Endothelial cell (in vitro differentiated cells): ENCODE results near the gene MMP2. TPM values are rescaled to one million over a fixed set of nuclear protein-coding genes. Genes with fewer than 3 reads are reported as not detected.

Source experiments
- DNase-seq: peaks from one replicate; pipeline ENCODE4 v3.0.0; 2021; ENCODE audit warnings: low spot score
- H3K27ac Mint-ChIP-seq: one replicate; pipeline ENCODE4 v1.8.0; 2021; ENCODE audit warnings: mixed read lengths, inconsistent platforms; ENCODE audit not compliant: unreplicated experiment
- H3K27me3 Mint-ChIP-seq: one replicate; pipeline ENCODE4 v1.8.0; 2021; ENCODE audit warnings: mild to moderate bottlenecking, moderate library complexity, mixed read lengths, inconsistent platforms; ENCODE audit not compliant: unreplicated experiment
- H3K36me3 Mint-ChIP-seq: one replicate; pipeline ENCODE4 v1.8.0; 2021; ENCODE audit warnings: mild to moderate bottlenecking, low read depth, mixed read lengths, inconsistent platforms; ENCODE audit not compliant: unreplicated experiment
- H3K4me1 Mint-ChIP-seq: one replicate; pipeline ENCODE4 v1.8.0; 2021; ENCODE audit warnings: mild to moderate bottlenecking, mixed read lengths, inconsistent platforms; ENCODE audit not compliant: unreplicated experiment
- H3K4me3 Mint-ChIP-seq: one replicate; pipeline ENCODE4 v1.8.0; 2021; ENCODE audit warnings: mild to moderate bottlenecking, mixed read lengths, inconsistent platforms; ENCODE audit not compliant: unreplicated experiment
- H3K9me3 Mint-ChIP-seq: one replicate; pipeline ENCODE4 v1.8.0; 2021; ENCODE audit warnings: mixed read lengths, inconsistent platforms; ENCODE audit not compliant: unreplicated experiment
- total RNA-seq: library from RNA; stranded (reverse); fragmentation: NEBNext Ultra II Directional; extraction: Animal tissue kit (Norgen Biotek cat#: 25700); gene quantifications from one replicate; pipeline ENCODE4 v1.2.1, GENCODE V29; 2021; ENCODE audit not compliant: unreplicated experiment
- TF ChIP-seq, protein P1 (sequence below): fragments of 200-600 bp; sonication (generic); IDR thresholded peaks from one replicate; pipeline ENCODE4 v1.5.0; 2021; ENCODE audit warnings: antibody characterized with exemption; ENCODE audit not compliant: unreplicated experiment

The MMP2 gene
- total RNA-seq, 1 donor from 2014 or later, result 422 TPM

- Mint-ChIP-seq H3K27ac (no peak overlapping the region), H3K36me3 (peaks cover 10% of the 10 kb centered on the region), H3K4me3 (no peak overlapping the region), H3K9me3 (no peaks in the 10 kb centered on the region), H3K27me3 (no peaks in the 10 kb centered on the region), H3K4me1 (no peaks in the 10 kb centered on the region)
- TF ChIP-seq, protein P1, sequence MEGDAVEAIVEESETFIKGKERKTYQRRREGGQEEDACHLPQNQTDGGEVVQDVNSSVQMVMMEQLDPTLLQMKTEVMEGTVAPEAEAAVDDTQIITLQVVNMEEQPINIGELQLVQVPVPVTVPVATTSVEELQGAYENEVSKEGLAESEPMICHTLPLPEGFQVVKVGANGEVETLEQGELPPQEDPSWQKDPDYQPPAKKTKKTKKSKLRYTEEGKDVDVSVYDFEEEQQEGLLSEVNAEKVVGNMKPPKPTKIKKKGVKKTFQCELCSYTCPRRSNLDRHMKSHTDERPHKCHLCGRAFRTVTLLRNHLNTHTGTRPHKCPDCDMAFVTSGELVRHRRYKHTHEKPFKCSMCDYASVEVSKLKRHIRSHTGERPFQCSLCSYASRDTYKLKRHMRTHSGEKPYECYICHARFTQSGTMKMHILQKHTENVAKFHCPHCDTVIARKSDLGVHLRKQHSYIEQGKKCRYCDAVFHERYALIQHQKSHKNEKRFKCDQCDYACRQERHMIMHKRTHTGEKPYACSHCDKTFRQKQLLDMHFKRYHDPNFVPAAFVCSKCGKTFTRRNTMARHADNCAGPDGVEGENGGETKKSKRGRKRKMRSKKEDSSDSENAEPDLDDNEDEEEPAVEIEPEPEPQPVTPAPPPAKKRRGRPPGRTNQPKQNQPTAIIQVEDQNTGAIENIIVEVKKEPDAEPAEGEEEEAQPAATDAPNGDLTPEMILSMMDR, result no peak
- DNase-seq, result no peak
Observed at GRCh38 chr16:55526441-55526840, 47.4 kb downstream of the MMP2 start.

DNA sequence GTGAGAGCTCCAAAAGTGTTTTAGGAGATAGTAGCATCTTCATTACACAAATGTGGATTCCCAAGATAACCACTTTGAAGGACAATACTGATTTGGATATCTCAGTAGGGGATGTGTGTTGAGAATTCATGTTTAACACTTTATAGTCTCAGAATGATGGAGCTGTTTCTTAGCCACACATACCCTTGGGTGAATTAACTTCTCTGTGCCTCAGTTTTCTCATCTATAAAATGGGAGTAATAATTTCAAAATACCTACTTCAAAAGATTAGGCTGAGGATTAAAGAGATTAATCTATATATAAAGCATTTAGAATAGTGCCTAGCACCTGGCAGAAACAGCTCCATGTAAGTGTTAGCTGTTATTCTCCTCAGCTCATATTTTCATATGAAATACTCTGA lies 48.9 kb downstream of the MMP2 start:
- no peaks in the 10 kb centered on the region for H3K9me3 Mint-ChIP-seq
- peaks cover 4% of the 10 kb centered on the region for H3K36me3 Mint-ChIP-seq
- DNase-seq, result no peak
- TF ChIP-seq, protein P1, result no peak
- no peak overlapping the region for H3K27ac Mint-ChIP-seq
- H3K4me1 Mint-ChIP-seq, result no peaks in the 10 kb centered on the region
- no peak overlapping the region for H3K4me3 Mint-ChIP-seq
- H3K27me3 Mint-ChIP-seq, result no peaks in the 10 kb centered on the region

DNA sequence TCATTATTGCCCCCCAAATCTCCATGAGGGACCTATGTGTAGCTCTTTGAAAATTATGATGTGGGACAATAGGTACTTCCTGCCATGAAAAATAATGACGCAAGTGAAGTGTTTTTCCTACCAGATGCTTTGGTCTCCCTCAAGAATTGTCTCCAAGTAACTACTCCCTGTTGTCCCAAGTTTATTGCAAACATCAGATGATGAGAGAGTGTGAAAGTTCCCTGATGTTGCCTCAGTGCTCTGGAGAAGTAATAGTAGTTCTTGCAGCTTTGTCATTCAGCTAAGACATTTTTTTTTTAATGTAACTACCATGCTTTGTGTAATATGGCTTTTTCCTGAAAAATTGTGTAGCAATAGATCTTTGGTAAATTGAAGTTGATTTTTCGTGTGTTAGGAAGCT lies 50.0 kb downstream of the MMP2 start:
- H3K27ac Mint-ChIP-seq, result no peak overlapping the region
- H3K4me3 Mint-ChIP-seq, result no peak overlapping the region

GRCh38 chr16:55530316-55530856 lies 51.4 kb downstream of the MMP2 start:
- Mint-ChIP-seq H3K4me1 (peaks cover under 1% of the 10 kb centered on the region), H3K27ac (no peak overlapping the region), H3K27me3 (no peaks in the 10 kb centered on the region), H3K9me3 (no peaks in the 10 kb centered on the region), H3K4me3 (no peak overlapping the region), H3K36me3 (peaks cover 4% of the 10 kb centered on the region)
- TF ChIP-seq, protein P1, result no peak
- no peak for DNase-seq

More for the DNA sequence above, 50.0 kb downstream of the MMP2 start:
- H3K36me3 Mint-ChIP-seq, result peaks cover 4% of the 10 kb centered on the region
- H3K27me3 Mint-ChIP-seq, result no peaks in the 10 kb centered on the region
- no peaks in the 10 kb centered on the region for H3K9me3 Mint-ChIP-seq
- DNase-seq, result no peak
- TF ChIP-seq, protein P1, result no peak
- no peaks in the 10 kb centered on the region for H3K4me1 Mint-ChIP-seq

- peaks cover 5% of the 10 kb centered on the region for H3K4me1 Mint-ChIP-seq
- TF ChIP-seq, protein P1, result no peak
- H3K36me3 Mint-ChIP-seq, result peaks cover 4% of the 10 kb centered on the region
- H3K27ac Mint-ChIP-seq, result no peak overlapping the region
- H3K4me3 Mint-ChIP-seq, result no peak overlapping the region
- no peaks in the 10 kb centered on the region for H3K27me3 Mint-ChIP-seq
- H3K9me3 Mint-ChIP-seq, result no peaks in the 10 kb centered on the region
- DNase-seq, result no peak
Observed at GRCh38 chr16:55532227-55532626, 53.2 kb downstream of the MMP2 start.
